ENCODE results near the gene DMRT1. TPM values are rescaled to one million over a fixed set of nuclear protein-coding genes. Genes with fewer than 3 reads are reported as not detected.

DMRT1 gene
- total RNA-seq, 4 donors from 2014 or later = not detected

- TF ChIP-seq POLR2A (IDR thresholded peaks at IDR 0.05) (no peak), CTCF (IDR thresholded peaks at IDR 0.05) (no peak)
- H3K27ac ChIP-seq = no peak overlapping the region
- H3K36me3 ChIP-seq = no peaks in the 10 kb centered on the region
- intact Hi-C loops (cut with DNase I; ENCODE audit: low total_unique reads) = no loop called here
- H3K4me3 ChIP-seq = no peak overlapping the region
- no peak for DNase-seq
- H3K27me3 ChIP-seq = no peaks in the 10 kb centered on the region
- H3K4me1 ChIP-seq = no peaks in the 10 kb centered on the region
- no peaks in the 10 kb centered on the region for H3K9me3 ChIP-seq
Measured at GRCh38 chr9:811106-811531, 30.4 kb upstream of the DMRT1 start.

DNA sequence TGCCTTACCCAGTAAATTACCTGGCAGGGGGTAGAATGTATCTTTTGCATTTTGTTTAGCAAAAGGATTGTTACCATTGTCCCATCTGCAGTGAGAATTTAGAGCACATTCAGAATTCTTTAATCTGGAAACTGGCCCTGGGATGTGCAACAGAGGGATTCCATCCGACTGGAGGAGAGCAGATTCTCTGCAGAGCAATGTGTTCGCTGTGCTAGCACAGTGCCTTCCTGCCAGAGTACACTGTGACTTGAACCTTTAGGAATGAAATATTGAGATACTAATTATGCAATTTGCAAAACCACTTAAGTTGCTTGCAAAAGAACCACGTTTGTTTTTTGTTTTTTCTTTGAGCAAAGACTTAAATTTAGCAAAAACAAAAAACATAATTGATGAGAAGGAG lies 22.5 kb upstream of the DMRT1 start:
- DNase-seq = peak; percentile 21 to 23
- Histone ChIP-seq H3K9me3 (no peaks in the 10 kb centered on the region), H3K4me3 (no peak overlapping the region), H3K36me3 (no peaks in the 10 kb centered on the region), H3K27ac (peak overlapping the region in 1 of 2 donors; percentile 4), H3K27me3 (no peaks in the 10 kb centered on the region), H3K4me1 (peaks cover 0 to 4% of the 10 kb centered on the region in 2 donors)
- intact Hi-C loops (cut with DNase I; ENCODE audit: low total_unique reads) = no loop called here
- TF ChIP-seq CTCF (IDR thresholded peaks at IDR 0.05) = no peak
- no peak for TF ChIP-seq POLR2A (IDR thresholded peaks at IDR 0.05)

- Histone ChIP-seq H3K4me1 (no peaks in the 10 kb centered on the region), H3K4me3 (no peak overlapping the region), H3K27ac (no peak overlapping the region), H3K36me3 (no peaks in the 10 kb centered on the region), H3K27me3 (no peaks in the 10 kb centered on the region), H3K9me3 (no peaks in the 10 kb centered on the region)
- DNase-seq = no peak
- TF ChIP-seq POLR2A (IDR thresholded peaks at IDR 0.05) = no peak
- TF ChIP-seq CTCF (IDR thresholded peaks at IDR 0.05) = no peak
- intact Hi-C loops (cut with DNase I; ENCODE audit: low total_unique reads) = no loop called here
Measured at GRCh38 chr9:826500-827280, 14.8 kb upstream of the DMRT1 start.

DNA sequence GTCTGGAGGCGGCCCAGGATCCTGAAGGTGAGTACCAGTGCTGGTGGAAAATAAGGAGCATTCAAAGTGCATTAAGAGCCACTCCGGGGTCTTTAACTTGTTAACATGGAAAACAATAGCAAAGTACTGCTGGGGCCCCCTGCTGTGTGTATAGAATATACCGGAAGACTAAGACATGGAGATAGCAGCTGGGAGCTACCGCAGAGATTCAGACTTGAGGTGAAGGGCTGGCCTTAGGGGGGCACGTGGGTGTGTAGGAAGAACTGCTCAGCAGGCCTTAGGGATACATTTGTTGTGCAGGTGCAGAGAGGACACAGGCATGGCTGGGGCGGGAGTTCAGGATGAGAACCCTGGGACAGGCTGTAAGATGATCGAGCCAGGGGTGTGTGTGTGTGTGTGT lies 1.2 kb upstream of the DMRT1 start:
- intact Hi-C loops (cut with DNase I; ENCODE audit: low total_unique reads) = no loop called here
- DNase-seq = no peak
- H3K36me3 ChIP-seq = no peaks in the 10 kb centered on the region
- H3K4me3 ChIP-seq = no peak overlapping the region
- H3K27me3 ChIP-seq = peaks cover 3 to 34% of the 10 kb centered on the region in 2 donors
- no peaks in the 10 kb centered on the region for H3K9me3 ChIP-seq
- no peak overlapping the region for H3K27ac ChIP-seq
- peaks cover 0 to 11% of the 10 kb centered on the region in 2 donors for H3K4me1 ChIP-seq
- TF ChIP-seq CTCF (IDR thresholded peaks at IDR 0.05) (no peak), POLR2A (IDR thresholded peaks at IDR 0.05) (no peak)

- no peak overlapping the region for H3K4me3 ChIP-seq
- no peak overlapping the region for H3K27ac ChIP-seq
- intact Hi-C loops (cut with DNase I; ENCODE audit: low total_unique reads) = no loop called here
- peaks cover 0 to 11% of the 10 kb centered on the region in 2 donors for H3K4me1 ChIP-seq
- H3K36me3 ChIP-seq = no peaks in the 10 kb centered on the region
- no peak for DNase-seq
- peaks cover 3 to 37% of the 10 kb centered on the region in 2 donors for H3K27me3 ChIP-seq
- TF ChIP-seq CTCF (IDR thresholded peaks at IDR 0.05) (no peak), POLR2A (IDR thresholded peaks at IDR 0.05) (no peak)
- no peaks in the 10 kb centered on the region for H3K9me3 ChIP-seq
Measured at GRCh38 chr9:842635-843426, 1.3 kb downstream of the DMRT1 start.

All from uterus (tissue), 4 donors.